ENCODE measurements around the gene RPS6KA3.

- TF ChIP-seq CTCF (IDR thresholded peaks at IDR 0.05 in 2 of 3, conservative IDR thresholded peaks at IDR 0.05 in 1 of 3; ENCODE audit: insufficient read depth in 2 of 3, low read depth in 1 of 3, low read length in 3 of 3) (no peak), ZNF830 (CRISPR knock-in tag; IDR thresholded peaks at IDR 0.05) (no peak), CBX5 (IDR thresholded peaks at IDR 0.05; ENCODE audit: borderline replicate concordance, low read depth) (no peak)
Observed at GRCh38 chrX:20244931-20245330, 21.8 kb downstream of the RPS6KA3 start.
